Neural cell (in vitro differentiated cells): Measurements from ENCODE around the gene STIL. TPM values are rescaled to one million over a fixed set of nuclear protein-coding genes. Genes with fewer than 3 reads are reported as not detected.
A peak's percentile ranks its signal among the peaks of the same experiment; 100 is the strongest.

Experiments
- H2AFZ ChIP-seq: fragments of 200-600, 300-800 bp; sonication (generic), shearing (Covaris generic); 2 replicates; pipeline ENCODE4 v1.6.0; 2014; ENCODE audit warnings: low read depth, mild to moderate bottlenecking, antibody characterized with exemption, low read length, moderate library complexity
- H3F3A ChIP-seq: fragments of 200-600 bp; shearing (Covaris generic); 2 replicates; pipeline ENCODE4 v1.6.1; 2016; ENCODE audit warnings: mild to moderate bottlenecking, moderate library complexity, mixed read lengths, antibody characterized with exemption, low read length; ENCODE audit not compliant: insufficient read depth, poor library complexity, severe bottlenecking
- H3K27ac ChIP-seq: fragments of 200-600, 300-800 bp; sonication (generic), shearing (Covaris generic); 2 replicates; pipeline ENCODE4 v1.5.1; 2014; ENCODE audit warnings: mild to moderate bottlenecking, low read length, moderate library complexity
- H3K27me3 ChIP-seq: fragments of 300-800, 200-600 bp; sonication (generic), shearing (Covaris generic); 2 replicates; pipeline ENCODE4 v1.6.0; 2014; ENCODE audit warnings: mild to moderate bottlenecking, low read depth, low read length, moderate library complexity; ENCODE audit not compliant: insufficient read depth
- H3K36me3 ChIP-seq: fragments of 300-800, 200-600 bp; sonication (generic), shearing (Covaris generic); 2 replicates; pipeline ENCODE4 v1.5.1; 2014; ENCODE audit warnings: mild to moderate bottlenecking, antibody characterized with exemption, low read length, moderate library complexity; ENCODE audit not compliant: insufficient read depth
- H3K4me2 ChIP-seq: fragments of 300-800, 200-600 bp; sonication (generic), shearing (Covaris generic); 2 replicates; pipeline ENCODE4 v1.6.0; 2014; ENCODE audit warnings: mild to moderate bottlenecking, low read length
- H3K4me3 ChIP-seq: fragments of 300-800, 200-600 bp; sonication (generic), shearing (Covaris generic); 2 replicates; pipeline ENCODE4 v1.5.1; 2014; ENCODE audit warnings: mild to moderate bottlenecking, low read length, moderate library complexity
- H3K79me2 ChIP-seq: fragments of 200-600 bp; shearing (Covaris generic); replicated peaks from 2 replicates; pipeline ENCODE4 v1.6.0; 2014; ENCODE audit warnings: mild to moderate bottlenecking, low read length, moderate library complexity; ENCODE audit not compliant: insufficient read depth
- H3K9ac ChIP-seq: fragments of 300-800, 200-600 bp; sonication (generic), shearing (Covaris generic); 2 replicates; pipeline ENCODE4 v1.6.1; 2016; ENCODE audit warnings: mild to moderate bottlenecking, low read length, mixed read lengths
- H3K9me2 ChIP-seq: fragments of 200-600 bp; shearing (Covaris generic); 2 replicates; pipeline ENCODE4 v1.6.1; 2016; ENCODE audit warnings: mild to moderate bottlenecking, low read length, mixed read lengths; ENCODE audit not compliant: insufficient read depth
- H3K9me3 ChIP-seq: fragments of 200-600, 300-800 bp; sonication (generic), shearing (Covaris generic); 2 replicates; pipeline ENCODE4 v1.6.1; 2016; ENCODE audit warnings: mild to moderate bottlenecking, mixed run types, low read length, moderate library complexity, mixed read lengths
- H4K20me1 ChIP-seq: fragments of 200-600 bp; shearing (Covaris generic); 2 replicates; pipeline ENCODE4 v1.6.1; 2016; ENCODE audit warnings: mild to moderate bottlenecking, mixed run types; ENCODE audit not compliant: insufficient read depth
- CTCF ChIP-seq: fragments of 450-650 bp; IDR thresholded peaks from 2 replicates; pipeline ENCODE4 v1.5.1; 2014; ENCODE audit warnings: antibody characterized with exemption, mild to moderate bottlenecking, moderate library complexity; ENCODE audit not compliant: poor library complexity, severe bottlenecking
- EZH2 ChIP-seq: fragments of 200-600, 300-800 bp; shearing (Covaris generic), sonication (generic); IDR thresholded peaks from 2 replicates; pipeline ENCODE4 v1.6.1; 2014; ENCODE audit warnings: antibody characterized with exemption, low read length, borderline replicate concordance, mild to moderate bottlenecking; ENCODE audit not compliant: insufficient read depth, poor library complexity, severe bottlenecking
- POLR2AphosphoS5 ChIP-seq: IDR thresholded peaks from 2 replicates; pipeline ENCODE4 v1.6.1; 2012
- REST ChIP-seq: IDR thresholded peaks from 2 replicates; pipeline ENCODE4 v1.6.1; 2012; ENCODE audit warnings: borderline replicate concordance
- TAF1 ChIP-seq: IDR thresholded peaks from 2 replicates; pipeline ENCODE4 v1.6.1; 2012; ENCODE audit warnings: low read depth
- polyA plus RNA-seq: library from polyadenylated mRNA; depleted of rRNA; stranded (reverse); fragments of >200 nt; gene quantifications from 2 replicates; pipeline ENCODE4 v1.2.3, GENCODE V29; 2014

STIL gene
- polyA plus RNA-seq, 1 donor from 2014 or later: 0.53 TPM

GRCh38 chr1:47232187-47232874, 81.6 kb downstream of the STIL start, which contains the start of gene TAL1:
Gene TAL1, minus strand, starts transcription at chr1:47232225. Its CDS starts 6,337 bp downstream, at chr1:47225888.
- Histone ChIP-seq H3K9ac (no peak within 1 kb of the TSS), H3K9me3 (no peaks in the 10 kb centered on the region), H3K79me2 (no peaks in the 10 kb centered on the region), H3K4me2 (no peak within 1 kb of the TSS), H4K20me1 (no peaks in the 10 kb centered on the region), H3K36me3 (no peaks in the 10 kb centered on the region), H3K27me3 (peaks cover 92% of the 10 kb centered on the region), H3K9me2 (no peaks in the 10 kb centered on the region), H2AFZ (no peak within 1 kb of the TSS), H3K4me3 (peak within 1 kb of the TSS; percentile 50), H3F3A (no peaks in the 10 kb centered on the region), H3K27ac (no peak within 1 kb of the TSS)
- TF ChIP-seq EZH2: peak; percentile 96
- TF ChIP-seq REST: no peak

- Histone ChIP-seq H3K9me3 (no peaks in the 10 kb centered on the region), H3K79me2 (no peaks in the 10 kb centered on the region), H3K9me2 (no peaks in the 10 kb centered on the region), H3K27me3 (peaks cover 97% of the 10 kb centered on the region), H4K20me1 (no peaks in the 10 kb centered on the region), H3K4me2 (no peak overlapping the region), H3F3A (no peaks in the 10 kb centered on the region), H3K36me3 (no peaks in the 10 kb centered on the region), H3K27ac (no peak overlapping the region), H3K9ac (no peak overlapping the region), H2AFZ (no peak overlapping the region), H3K4me3 (peak overlapping the region; percentile 50)
- no peak for TF ChIP-seq TAF1
- peak; percentile 99 for TF ChIP-seq POLR2AphosphoS5
These were observed 82.4 kb downstream of the STIL start for GRCh38 chr1:47231301-47232186.

DNA sequence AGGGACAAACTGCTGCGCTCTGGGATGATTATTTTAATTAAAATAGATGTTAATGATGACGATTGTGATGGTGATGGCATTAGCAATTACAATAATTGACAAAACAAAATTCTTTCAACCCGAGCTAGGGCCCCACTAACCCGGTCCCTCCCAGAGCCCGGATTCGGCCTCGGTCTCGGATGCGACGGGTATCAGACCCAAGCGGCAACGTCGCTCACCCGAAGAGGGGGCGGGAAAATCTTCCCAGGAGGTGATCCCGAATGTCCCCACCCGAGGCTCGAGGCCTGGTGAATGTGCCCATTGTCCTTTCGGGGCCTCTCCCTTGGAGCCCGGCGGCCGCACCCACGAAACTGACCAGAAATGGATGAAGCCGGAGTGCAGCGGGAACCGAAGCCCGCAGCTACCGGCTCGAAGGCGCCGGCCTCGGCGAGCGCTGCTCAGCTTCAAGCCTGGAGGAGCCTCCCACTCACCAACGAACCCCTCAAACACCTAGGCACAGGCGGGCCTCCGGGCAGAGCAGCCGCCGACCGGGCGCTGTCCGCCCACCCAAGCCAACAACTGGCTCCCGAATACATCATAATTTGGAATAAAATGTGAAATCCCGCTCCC, 83.2 kb downstream of the STIL start:
- Histone ChIP-seq H3K27me3 (peaks cover 98% of the 10 kb centered on the region), H3K9ac (no peak overlapping the region), H2AFZ (no peak overlapping the region), H3K36me3 (no peaks in the 10 kb centered on the region), H4K20me1 (no peaks in the 10 kb centered on the region), H3K4me2 (no peak overlapping the region), H3F3A (no peaks in the 10 kb centered on the region), H3K9me3 (no peaks in the 10 kb centered on the region), H3K4me3 (no peak overlapping the region), H3K79me2 (no peaks in the 10 kb centered on the region), H3K9me2 (no peaks in the 10 kb centered on the region), H3K27ac (no peak overlapping the region)
- TF ChIP-seq CTCF (no peak), EZH2 (peak; percentile 79)
